Smooth muscle cell (in vitro differentiated cells): ENCODE results near the gene PITX2. TPM values are rescaled to one million over a fixed set of nuclear protein-coding genes. Genes with fewer than 3 reads are reported as not detected.
A peak's percentile ranks its signal among the peaks of the same experiment; 100 is the strongest.

ENCODE experiments used
- DNase-seq: peaks from one replicate; lab custom pipeline; 2025; ENCODE audit not compliant: unreplicated experiment; lab: John Stamatoyannopoulos, UW
- H2AFZ ChIP-seq: fragments of 200-600 bp; sonication (generic); 2 replicates; pipeline ENCODE4 v1.6.0; 2016; ENCODE audit warnings: antibody characterized with exemption, low read depth, mild to moderate bottlenecking
- H3F3A ChIP-seq: fragments of 200-600 bp; sonication (generic); 2 replicates; pipeline ENCODE4 v1.6.0; 2017; ENCODE audit warnings: antibody characterized with exemption, low read depth
- H3K27ac ChIP-seq: fragments of 200-600 bp; sonication (generic); 2 replicates; pipeline ENCODE4 v1.5.1; 2016; ENCODE audit warnings: low read depth, mild to moderate bottlenecking
- H3K27me3 ChIP-seq: fragments of 200-600 bp; sonication (generic); 2 replicates; pipeline ENCODE4 v1.6.1; 2016; ENCODE audit warnings: low read depth, mild to moderate bottlenecking
- H3K36me3 ChIP-seq: fragments of 200-600 bp; sonication (generic); 2 replicates; pipeline ENCODE4 v1.5.1; 2016; ENCODE audit warnings: low read depth
- H3K4me1 ChIP-seq: fragments of 200-600 bp; sonication (generic); 2 replicates; pipeline ENCODE4 v1.5.1; 2016; ENCODE audit warnings: low read depth
- H3K4me2 ChIP-seq: fragments of 200-600 bp; sonication (generic); 2 replicates; pipeline ENCODE4 v1.6.0; 2016; ENCODE audit warnings: mild to moderate bottlenecking
- H3K4me3 ChIP-seq: fragments of 200-600 bp; sonication (generic); 2 replicates; pipeline ENCODE4 v1.5.1; 2016; ENCODE audit warnings: mild to moderate bottlenecking
- H3K79me2 ChIP-seq: fragments of 200-600 bp; sonication (generic); 2 replicates; pipeline ENCODE4 v1.6.0; 2016; ENCODE audit warnings: low read depth, mild to moderate bottlenecking
- H3K9ac ChIP-seq: fragments of 200-600 bp; sonication (generic); 2 replicates; pipeline ENCODE4 v1.6.0; 2016; ENCODE audit warnings: low read depth
- H3K9me3 ChIP-seq: fragments of 200-600 bp; sonication (generic); replicated peaks from 2 replicates; pipeline ENCODE4 v1.5.1; 2016; ENCODE audit warnings: low read depth
- H4K20me1 ChIP-seq: fragments of 200-600 bp; sonication (generic); 2 replicates; pipeline ENCODE4 v1.6.0; 2016; ENCODE audit warnings: low read depth
- WGBS: methylation state at CpG from one replicate; pipeline ENCODE4 v1.1.7; 2016; ENCODE audit warnings: low lambda C conversion rate; 5-methylcytosine and 5-hydroxymethylcytosine counted together
- polyA plus RNA-seq: library from polyadenylated mRNA; unstranded; fragments of >200 nt; fragmentation: Nextera tagmentation; extraction: Ambion mirVana; gene quantifications from 2 replicates; pipeline ENCODE4 v1.2.1, GENCODE V29; 2016
- total RNA-seq: library from RNA; depleted of rRNA; stranded (reverse); fragments of >200 nt; gene quantifications from 2 replicates; pipeline ENCODE4 v1.2.3, GENCODE V29; 2014
- TF ChIP-seq, protein P1 (sequence below): fragments of 200-600 bp; sonication (generic); IDR thresholded peaks from 2 replicates; pipeline ENCODE4 v1.5.1; 2017; ENCODE audit warnings: borderline replicate concordance, mild to moderate bottlenecking, antibody characterized with exemption; ENCODE audit not compliant: insufficient read depth, poor library complexity, severe bottlenecking

The PITX2 gene
- total and polyA plus RNA-seq, 2 experiments from 2014 or later, result 289 to 543 TPM

DNA sequence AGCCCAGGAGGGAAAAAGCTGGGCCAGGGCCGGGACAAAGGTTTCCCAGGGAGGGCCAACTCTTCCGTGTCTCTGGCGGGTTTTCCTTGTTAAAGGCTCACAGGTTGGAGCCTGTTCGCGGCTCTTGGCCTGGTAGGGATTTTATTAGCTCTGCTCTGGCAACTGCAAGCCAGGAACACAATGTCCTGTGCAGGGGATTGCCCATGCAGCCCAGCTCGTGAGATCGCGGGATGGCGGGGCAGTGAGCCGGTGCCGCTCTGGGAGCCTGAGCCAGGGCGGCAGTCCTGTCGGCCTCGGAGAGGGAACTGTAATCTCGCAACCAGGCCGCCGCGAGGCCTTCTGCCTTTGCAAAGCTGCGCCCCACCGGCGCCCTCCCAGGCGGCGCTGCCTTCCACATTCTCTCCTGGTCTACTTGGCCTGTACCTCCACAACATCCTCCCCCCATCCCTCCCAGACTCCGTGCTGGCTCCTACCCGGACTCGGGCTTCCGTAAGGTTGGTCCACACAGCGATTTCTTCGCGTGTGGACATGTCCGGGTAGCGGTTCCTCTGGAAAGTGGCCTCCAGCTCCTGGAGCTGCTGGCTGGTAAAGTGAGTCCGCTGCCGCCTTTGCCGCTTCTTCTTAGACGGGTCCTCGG lies 2.1 kb downstream of the PITX2 start:
- DNase-seq, result peak; percentile 20
- no peaks in the 10 kb centered on the region for H3K27me3 ChIP-seq
- TF ChIP-seq, protein P1, sequence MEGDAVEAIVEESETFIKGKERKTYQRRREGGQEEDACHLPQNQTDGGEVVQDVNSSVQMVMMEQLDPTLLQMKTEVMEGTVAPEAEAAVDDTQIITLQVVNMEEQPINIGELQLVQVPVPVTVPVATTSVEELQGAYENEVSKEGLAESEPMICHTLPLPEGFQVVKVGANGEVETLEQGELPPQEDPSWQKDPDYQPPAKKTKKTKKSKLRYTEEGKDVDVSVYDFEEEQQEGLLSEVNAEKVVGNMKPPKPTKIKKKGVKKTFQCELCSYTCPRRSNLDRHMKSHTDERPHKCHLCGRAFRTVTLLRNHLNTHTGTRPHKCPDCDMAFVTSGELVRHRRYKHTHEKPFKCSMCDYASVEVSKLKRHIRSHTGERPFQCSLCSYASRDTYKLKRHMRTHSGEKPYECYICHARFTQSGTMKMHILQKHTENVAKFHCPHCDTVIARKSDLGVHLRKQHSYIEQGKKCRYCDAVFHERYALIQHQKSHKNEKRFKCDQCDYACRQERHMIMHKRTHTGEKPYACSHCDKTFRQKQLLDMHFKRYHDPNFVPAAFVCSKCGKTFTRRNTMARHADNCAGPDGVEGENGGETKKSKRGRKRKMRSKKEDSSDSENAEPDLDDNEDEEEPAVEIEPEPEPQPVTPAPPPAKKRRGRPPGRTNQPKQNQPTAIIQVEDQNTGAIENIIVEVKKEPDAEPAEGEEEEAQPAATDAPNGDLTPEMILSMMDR, result peak; percentile 10
- no peak overlapping the region for H2AFZ ChIP-seq
- no peaks in the 10 kb centered on the region for H3K9me3 ChIP-seq
- peaks cover 96% of the 10 kb centered on the region for H3K79me2 ChIP-seq
- peaks cover 47% of the 10 kb centered on the region for H3K4me1 ChIP-seq
- H4K20me1 ChIP-seq, result peaks cover 81% of the 10 kb centered on the region
- peak overlapping the region; percentile 65 for H3K4me3 ChIP-seq
- H3K36me3 ChIP-seq, result no peaks in the 10 kb centered on the region
- peak overlapping the region; percentile 98 for H3K4me2 ChIP-seq
- WGBS, result under 1% methylated on average over 37 of the region's 37 CpGs
- H3K9ac ChIP-seq, result peak overlapping the region; percentile 89
- H3K27ac ChIP-seq, result peak overlapping the region; percentile 95
- peaks cover 50% of the 10 kb centered on the region for H3F3A ChIP-seq

DNA sequence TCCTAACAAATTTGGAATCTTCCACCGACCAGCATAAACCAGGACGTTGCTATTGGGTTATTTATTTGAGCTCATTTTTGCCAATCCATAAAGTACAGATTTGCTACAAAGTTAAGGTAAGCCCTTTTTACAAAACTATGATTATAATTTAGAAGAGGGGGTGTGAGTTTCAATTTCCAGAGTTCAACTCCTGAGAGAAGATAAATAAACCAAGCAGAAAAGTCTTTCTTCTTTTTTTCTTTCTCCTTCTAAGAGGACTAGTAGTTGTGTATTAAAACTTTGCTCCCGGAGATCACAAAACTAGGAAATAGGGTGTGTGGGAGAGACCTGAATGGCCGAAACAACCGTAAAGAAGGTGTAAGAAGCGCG lies 2.6 kb downstream of the PITX2 start:
- peaks cover 49% of the 10 kb centered on the region for H3F3A ChIP-seq
- peaks cover 94% of the 10 kb centered on the region for H3K79me2 ChIP-seq
- peaks cover 47% of the 10 kb centered on the region for H3K4me1 ChIP-seq
- H4K20me1 ChIP-seq, result peaks cover 76% of the 10 kb centered on the region
- no peaks in the 10 kb centered on the region for H3K27me3 ChIP-seq
- WGBS, result 4% methylated on average over 7 of the region's 7 CpGs
- TF ChIP-seq, protein P1, result no peak
- peak overlapping the region; percentile 65 for H3K4me3 ChIP-seq
- no peaks in the 10 kb centered on the region for H3K36me3 ChIP-seq
- no peaks in the 10 kb centered on the region for H3K9me3 ChIP-seq
- peak overlapping the region; percentile 98 for H3K4me2 ChIP-seq
- peak overlapping the region; percentile 95 for H3K27ac ChIP-seq
- H3K9ac ChIP-seq, result peak overlapping the region; percentile 89
- no peak overlapping the region for H2AFZ ChIP-seq
- no peak for DNase-seq

DNA sequence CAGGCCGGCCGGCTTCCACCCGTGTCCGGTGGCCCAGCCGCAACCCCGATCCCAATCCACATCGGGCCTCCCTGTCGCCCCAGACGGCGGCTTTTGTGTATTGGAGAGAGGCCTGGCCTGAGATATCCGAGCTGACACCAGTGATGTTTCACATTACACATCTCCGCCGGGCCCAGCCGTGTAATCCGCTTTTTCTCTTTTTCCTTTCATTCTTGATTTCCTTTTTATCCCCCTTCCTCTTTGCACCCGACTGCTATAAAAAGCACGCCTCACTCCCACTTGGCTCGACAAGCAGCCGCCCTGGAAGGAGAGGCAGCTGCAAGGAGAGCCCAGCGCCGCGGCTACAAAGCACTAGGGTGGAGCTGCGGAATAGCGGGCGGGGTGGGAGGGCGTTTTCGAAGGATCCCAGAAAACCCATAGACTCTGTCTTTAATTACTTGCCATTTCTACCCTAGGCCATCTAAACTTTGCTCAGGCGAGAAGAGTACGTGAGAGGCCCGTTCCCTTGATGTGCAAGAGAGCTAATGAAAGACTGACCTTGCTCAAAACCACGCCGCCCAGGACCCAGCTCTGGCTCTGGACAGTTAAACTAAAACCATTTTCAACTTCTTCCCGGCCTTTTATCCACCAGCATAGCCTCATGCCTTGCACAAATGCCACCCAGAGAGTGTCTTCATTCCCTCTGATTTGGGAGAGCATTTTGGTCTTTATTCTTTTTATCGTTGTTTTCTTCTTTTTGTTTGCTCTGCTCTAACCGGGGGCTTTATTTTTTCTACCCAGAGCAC lies 3.2 kb downstream of the PITX2 start:
- TF ChIP-seq, protein P1, result no peak
- Histone ChIP-seq H3K4me3 (peak overlapping the region; percentile 65), H3K4me2 (peak overlapping the region; percentile 98), H3K9me3 (no peaks in the 10 kb centered on the region), H3K27ac (peak overlapping the region; percentile 95), H3K9ac (peak overlapping the region; percentile 89), H3F3A (peaks cover 42% of the 10 kb centered on the region), H3K79me2 (peaks cover 94% of the 10 kb centered on the region), H3K36me3 (no peaks in the 10 kb centered on the region), H2AFZ (no peak overlapping the region), H3K4me1 (peaks cover 45% of the 10 kb centered on the region), H3K27me3 (no peaks in the 10 kb centered on the region), H4K20me1 (peaks cover 69% of the 10 kb centered on the region)
- no peak for DNase-seq
- under 1% methylated on average over 35 of the region's 35 CpGs for WGBS
